Urothelium cell line (cell line): ENCODE results near the gene CSF1.

Source experiments
- DNase-seq: peaks from one replicate; pipeline ENCODE4 v3.0.0; 2011; ENCODE audit warnings: low spot score, mixed read lengths
- FAIRE-seq: peaks from 2 replicates; lab custom pipeline; 2011; peaks lifted over from hg19 to GRCh38; lab: Jason Lieb, UNC

The CSF1 gene

GRCh38 chr1:109974191-109974590 lies 63.5 kb downstream of the CSF1 start:
- FAIRE-seq: no peak

GRCh38 chr1:109975718-109976117 lies 65.1 kb downstream of the CSF1 start:
- no peak for FAIRE-seq
- DNase-seq: peak; percentile 75

More at GRCh38 chr1:109974191-109974590, 63.5 kb downstream of the CSF1 start:
- DNase-seq: no peak

- DNase-seq: no peak
- FAIRE-seq: no peak
These were observed 66.1 kb downstream of the CSF1 start for GRCh38 chr1:109976762-109977161.

- no peak for DNase-seq
- no peak for FAIRE-seq
These were observed 66.6 kb downstream of the CSF1 start for GRCh38 chr1:109977225-109977624.

GRCh38 chr1:109977657-109978378 lies 67.2 kb downstream of the CSF1 start:
- FAIRE-seq: no peak
- DNase-seq: no peak

- DNase-seq: no peak
- no peak for FAIRE-seq
These were observed 68.3 kb downstream of the CSF1 start for GRCh38 chr1:109978761-109979488.

GRCh38 chr1:109979489-109980091 lies 68.9 kb downstream of the CSF1 start:
- peak; percentile 70 for DNase-seq
- FAIRE-seq: no peak
